Kidney epithelial cell (primary cell): ENCODE measurements around the gene RBM19. TPM values are rescaled to one million over a fixed set of nuclear protein-coding genes. Genes with fewer than 3 reads are reported as not detected.

Experiments used
- DNase-seq: peaks from one replicate; pipeline ENCODE4 v3.0.0-alpha.2; 2010; ENCODE audit warnings: low read depth
- H3K27me3 ChIP-seq: 2 replicates; pipeline ENCODE4 v1.6.0; 2011; ENCODE audit warnings: low read length; ENCODE audit not compliant: control insufficient read depth, insufficient read depth
- H3K36me3 ChIP-seq: 2 replicates; pipeline ENCODE4 v1.5.1; 2011; ENCODE audit warnings: low read length; ENCODE audit not compliant: control insufficient read depth, insufficient read depth
- H3K4me3 ChIP-seq: 2 replicates; pipeline ENCODE4 v1.5.1; 2011; ENCODE audit warnings: low read depth, mild to moderate bottlenecking, control low read depth, low read length
- total RNA-seq: library from RNA; depleted of rRNA; stranded (reverse); fragments of >200 nt; gene quantifications from 2 replicates; pipeline ENCODE4 v1.2.3, GENCODE V29; 2015
- TF ChIP-seq, protein P1 (sequence below): IDR thresholded peaks from 2 replicates; pipeline ENCODE4 v1.5.1; 2011; ENCODE audit warnings: mild to moderate bottlenecking, moderate library complexity, low read length, control low read depth, inconsistent platforms; ENCODE audit not compliant: insufficient read depth, poor library complexity, severe bottlenecking

The RBM19 gene
- total RNA-seq, 1 donor from 2014 or later: 30.9 TPM

DNA sequence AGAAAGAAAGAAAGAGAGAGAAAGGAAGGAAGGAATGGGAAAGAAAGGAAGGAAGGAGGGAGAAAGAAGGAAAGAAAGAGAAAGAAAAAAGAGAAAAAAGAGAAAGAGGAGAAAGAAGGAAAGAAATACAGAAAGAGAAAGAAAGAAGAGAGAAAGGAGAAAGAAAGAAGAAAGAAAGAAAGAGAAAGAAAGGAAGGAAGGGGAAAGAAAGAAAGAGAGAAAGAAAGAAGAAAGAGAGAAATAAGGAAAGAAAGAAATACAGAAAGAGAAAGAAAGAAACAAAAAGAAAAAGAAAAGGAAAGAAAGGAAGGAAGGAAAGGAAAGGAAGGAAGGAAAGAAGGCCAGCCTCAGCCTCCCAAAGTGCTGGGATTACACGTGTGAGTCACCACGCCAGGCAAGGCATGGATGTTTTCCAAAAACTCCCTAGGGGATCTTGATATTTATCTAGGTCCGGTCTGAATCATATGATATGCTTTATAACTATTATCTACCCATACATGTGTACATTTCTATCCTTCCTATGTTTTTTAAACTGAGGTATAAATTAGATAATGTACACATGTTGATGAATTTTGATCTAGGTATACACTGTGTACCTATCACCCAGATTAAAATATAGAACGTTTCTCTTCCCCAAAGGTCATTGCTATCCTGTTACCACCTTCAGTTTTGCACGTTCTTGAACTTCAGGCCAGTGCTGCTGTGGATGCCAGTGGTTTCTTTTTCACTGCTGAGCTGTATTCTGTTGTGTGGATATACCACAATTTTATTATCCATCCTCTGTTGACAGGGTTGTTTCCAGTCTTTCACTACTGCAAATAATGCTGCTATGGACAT is 177.9 kb downstream of the RBM19 start:
- Histone ChIP-seq H3K36me3 (no peaks in the 10 kb centered on the region), H3K27me3 (peaks cover 2% of the 10 kb centered on the region), H3K4me3 (no peak overlapping the region)
- DNase-seq: no peak
- TF ChIP-seq, protein P1, sequence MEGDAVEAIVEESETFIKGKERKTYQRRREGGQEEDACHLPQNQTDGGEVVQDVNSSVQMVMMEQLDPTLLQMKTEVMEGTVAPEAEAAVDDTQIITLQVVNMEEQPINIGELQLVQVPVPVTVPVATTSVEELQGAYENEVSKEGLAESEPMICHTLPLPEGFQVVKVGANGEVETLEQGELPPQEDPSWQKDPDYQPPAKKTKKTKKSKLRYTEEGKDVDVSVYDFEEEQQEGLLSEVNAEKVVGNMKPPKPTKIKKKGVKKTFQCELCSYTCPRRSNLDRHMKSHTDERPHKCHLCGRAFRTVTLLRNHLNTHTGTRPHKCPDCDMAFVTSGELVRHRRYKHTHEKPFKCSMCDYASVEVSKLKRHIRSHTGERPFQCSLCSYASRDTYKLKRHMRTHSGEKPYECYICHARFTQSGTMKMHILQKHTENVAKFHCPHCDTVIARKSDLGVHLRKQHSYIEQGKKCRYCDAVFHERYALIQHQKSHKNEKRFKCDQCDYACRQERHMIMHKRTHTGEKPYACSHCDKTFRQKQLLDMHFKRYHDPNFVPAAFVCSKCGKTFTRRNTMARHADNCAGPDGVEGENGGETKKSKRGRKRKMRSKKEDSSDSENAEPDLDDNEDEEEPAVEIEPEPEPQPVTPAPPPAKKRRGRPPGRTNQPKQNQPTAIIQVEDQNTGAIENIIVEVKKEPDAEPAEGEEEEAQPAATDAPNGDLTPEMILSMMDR: no peak

DNA sequence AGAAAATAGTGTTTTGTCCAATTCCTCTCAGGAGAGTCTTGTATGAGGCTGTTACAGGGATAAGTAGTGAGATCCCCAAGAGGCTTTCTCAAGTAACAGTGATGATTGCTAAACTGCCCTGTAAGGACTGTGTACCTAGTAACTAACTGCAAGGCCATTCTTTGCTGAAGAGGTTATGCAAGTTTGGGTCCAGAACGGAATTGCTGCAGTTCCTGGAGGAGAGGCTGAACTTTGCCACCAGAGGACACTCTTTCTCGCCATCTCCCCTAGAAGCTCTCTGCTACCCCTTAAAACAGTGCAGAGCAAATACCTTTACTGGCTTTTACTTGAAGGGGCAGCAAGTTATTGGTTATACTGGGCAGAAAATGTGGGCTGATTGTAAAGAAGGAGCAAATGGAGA is 180.0 kb downstream of the RBM19 start:
- TF ChIP-seq, protein P1: no peak
- peaks cover 5% of the 10 kb centered on the region for H3K27me3 ChIP-seq
- H3K4me3 ChIP-seq: no peak overlapping the region
- no peak for DNase-seq
- H3K36me3 ChIP-seq: no peaks in the 10 kb centered on the region

- Histone ChIP-seq H3K36me3 (no peaks in the 10 kb centered on the region), H3K27me3 (peaks cover 8% of the 10 kb centered on the region), H3K4me3 (no peak overlapping the region)
- no peak for DNase-seq
- TF ChIP-seq, protein P1: no peak
These were observed 182.3 kb downstream of the RBM19 start for GRCh38 chr12:113783811-113784210.

DNA sequence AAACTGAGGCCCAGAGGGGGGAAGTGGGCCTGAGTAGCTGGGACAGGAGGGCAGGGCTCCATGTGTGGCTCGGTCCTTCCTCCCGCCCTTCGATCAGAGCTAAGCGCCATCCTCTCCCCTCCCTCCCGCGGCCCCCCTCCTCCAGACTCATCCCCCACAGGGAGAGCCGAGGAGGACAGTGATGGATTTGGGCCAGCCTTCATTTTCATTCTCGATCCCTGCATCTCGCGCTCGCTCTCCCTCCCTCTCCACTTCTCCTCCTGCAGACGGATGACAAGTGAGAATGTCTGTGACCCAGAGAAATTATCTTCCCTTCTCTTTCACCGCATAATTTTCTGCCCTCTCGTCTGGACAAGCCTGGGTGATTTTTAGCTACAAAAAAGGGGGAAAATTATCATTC is 183.3 kb downstream of the RBM19 start:
- Histone ChIP-seq H3K4me3 (no peak overlapping the region), H3K36me3 (no peaks in the 10 kb centered on the region), H3K27me3 (peaks cover 11% of the 10 kb centered on the region)
- TF ChIP-seq, protein P1: no peak
- DNase-seq: no peak

DNA sequence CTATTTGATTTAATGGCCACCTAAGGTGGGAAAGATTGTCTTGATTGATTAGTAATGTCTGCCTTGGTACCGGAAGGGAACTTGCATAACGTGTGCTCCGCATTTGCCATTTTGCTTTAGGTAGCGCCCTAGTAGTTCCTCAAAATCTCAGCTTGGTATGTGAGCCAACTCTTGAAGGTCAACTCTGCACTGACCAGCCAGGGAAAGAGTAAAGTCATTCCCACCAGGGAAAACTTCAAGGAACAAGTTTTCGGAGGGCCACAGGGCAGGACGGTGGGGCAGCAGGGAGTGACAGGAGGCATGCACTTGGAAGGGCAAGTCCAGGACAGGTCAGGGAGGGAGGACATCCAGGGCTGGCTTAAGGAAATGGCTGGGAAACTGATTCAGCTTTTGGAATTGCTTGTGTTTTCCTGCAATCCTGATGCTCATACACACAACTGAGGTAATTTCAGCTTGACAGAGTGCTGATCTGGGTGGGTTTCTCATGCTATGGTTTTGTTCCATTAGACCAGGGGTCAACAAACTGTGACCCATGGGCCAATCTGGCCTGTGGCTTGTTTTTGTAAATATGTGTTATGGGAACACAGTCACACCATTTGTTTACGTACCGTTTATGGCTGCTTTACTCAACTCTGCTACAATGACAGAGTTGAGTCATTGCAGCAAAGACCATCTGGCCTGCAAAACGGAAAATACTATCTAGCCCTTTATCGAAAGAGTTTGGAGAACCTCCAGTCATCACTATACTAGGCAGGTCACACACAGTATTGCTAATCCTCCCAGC is 184.5 kb downstream of the RBM19 start:
- TF ChIP-seq, protein P1: no peak
- peaks cover 12% of the 10 kb centered on the region for H3K27me3 ChIP-seq
- no peaks in the 10 kb centered on the region for H3K36me3 ChIP-seq
- DNase-seq: no peak
- H3K4me3 ChIP-seq: no peak overlapping the region

GRCh38 chr12:113779774-113780173 is 186.4 kb downstream of the RBM19 start:
- no peak for DNase-seq
- Histone ChIP-seq H3K36me3 (no peaks in the 10 kb centered on the region), H3K4me3 (no peak overlapping the region), H3K27me3 (peaks cover 14% of the 10 kb centered on the region)
- TF ChIP-seq, protein P1: no peak
